NCI-H2081 treated with DMSO at 0.1 percent for 48 hours (cell line): Measurements from ENCODE around the gene OBSL1.

Experiments used
- DNase-seq: peaks from one replicate; lab custom pipeline; 2025; lab: John Stamatoyannopoulos, UW

OBSL1 gene

DNA sequence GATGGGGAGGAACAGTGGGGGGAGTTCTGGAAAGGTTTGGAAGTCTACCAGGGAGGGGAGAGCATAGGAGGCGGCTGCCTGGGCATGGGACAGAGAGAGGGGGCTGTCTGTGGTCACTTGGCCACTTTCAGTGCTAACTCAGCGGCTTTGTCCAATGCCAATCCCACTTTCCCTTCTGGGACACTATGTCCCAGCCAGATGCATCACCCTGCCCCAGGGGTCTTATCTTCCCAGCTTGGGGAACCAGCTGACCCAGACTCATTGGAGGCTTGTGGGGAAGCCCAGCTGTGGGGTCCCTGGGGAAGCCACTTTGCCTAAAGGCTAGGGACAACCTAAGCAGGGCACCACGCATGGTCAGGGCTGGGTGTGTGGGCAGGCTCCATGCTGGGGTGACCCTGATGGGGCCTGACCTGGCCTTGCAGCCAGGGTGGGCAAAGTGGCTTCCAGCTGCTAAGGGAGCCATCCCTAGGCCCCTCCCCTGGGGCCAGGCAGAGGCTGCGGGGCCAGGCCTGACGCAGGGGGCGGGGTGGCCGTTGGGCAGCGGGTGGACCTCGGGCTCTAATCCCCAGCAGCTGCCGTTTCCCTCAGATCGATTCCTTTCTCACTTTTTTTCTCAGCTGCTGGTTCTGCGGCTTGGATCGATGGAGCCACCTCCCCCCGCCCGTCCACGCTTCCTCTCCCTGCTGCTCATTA is 58.7 kb downstream of the OBSL1 start:
- no peak for DNase-seq

DNA sequence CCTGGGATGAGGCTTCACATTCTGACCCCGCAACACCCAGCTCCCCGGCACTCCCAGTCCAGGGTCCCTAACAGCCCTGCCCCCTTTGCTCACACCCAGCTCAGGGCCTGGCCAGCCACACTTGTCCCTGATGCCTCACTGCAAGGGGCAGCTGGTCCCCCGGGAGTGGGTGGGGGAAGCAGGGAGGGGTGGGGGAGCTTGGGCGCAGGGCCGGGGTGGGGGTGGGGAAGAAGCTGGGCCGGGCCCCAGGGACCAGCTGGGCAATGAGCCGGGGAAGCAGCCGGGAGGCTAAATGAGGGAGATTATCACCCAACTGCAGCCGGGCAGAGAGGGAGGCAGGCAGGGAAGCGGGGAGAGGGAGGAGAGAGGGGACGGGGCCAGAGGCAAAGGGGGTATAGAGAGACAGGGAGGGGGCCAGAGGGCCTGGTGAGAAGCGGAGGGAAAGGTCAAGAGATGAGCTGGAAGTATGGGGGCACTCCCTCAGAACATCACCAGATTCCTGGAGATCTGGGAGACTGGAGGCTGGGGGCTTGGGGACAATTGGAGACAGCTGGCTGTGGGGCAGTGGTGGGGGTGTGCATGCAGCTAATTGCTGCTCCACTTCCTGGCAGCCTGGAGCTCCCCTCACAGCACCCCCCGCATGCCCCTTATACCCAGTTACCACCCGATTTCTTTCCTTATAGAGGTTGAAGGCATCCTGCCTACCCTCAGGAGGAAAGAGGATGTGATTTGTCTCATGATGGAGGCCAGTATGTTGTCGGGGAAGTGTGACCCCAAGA is 59.6 kb downstream of the OBSL1 start:
- DNase-seq, result no peak

DNA sequence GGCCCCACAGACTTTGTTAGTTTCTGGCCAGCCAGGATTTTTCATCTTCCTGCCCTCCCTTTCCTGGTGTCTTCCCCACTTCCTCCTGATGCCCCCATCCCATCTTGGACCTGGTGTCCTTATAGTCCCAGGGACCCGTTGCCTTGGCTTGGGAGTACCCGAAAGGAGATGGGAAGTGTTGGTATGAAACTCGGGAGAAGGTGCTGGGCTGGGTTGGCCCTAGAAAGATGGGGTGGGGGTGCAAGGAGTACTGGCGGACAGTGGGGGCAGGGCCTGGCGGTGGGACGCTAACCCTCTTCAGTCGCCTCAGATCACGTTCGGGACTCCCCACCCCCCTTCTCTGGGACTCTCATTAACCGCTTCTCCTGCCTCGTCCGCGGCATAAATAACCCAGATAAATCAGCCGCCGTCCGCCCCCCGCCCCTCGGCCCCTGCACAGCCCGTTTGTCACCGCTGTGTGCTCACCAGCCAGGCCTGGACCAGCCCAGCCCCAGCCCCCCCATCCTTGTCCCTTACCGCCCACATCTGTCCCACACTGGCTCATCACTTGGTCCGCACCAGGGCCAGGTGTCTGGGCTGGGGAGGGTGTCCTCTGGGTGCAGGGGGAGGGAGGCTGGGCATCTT is 60.7 kb downstream of the OBSL1 start:
- no peak for DNase-seq

DNA sequence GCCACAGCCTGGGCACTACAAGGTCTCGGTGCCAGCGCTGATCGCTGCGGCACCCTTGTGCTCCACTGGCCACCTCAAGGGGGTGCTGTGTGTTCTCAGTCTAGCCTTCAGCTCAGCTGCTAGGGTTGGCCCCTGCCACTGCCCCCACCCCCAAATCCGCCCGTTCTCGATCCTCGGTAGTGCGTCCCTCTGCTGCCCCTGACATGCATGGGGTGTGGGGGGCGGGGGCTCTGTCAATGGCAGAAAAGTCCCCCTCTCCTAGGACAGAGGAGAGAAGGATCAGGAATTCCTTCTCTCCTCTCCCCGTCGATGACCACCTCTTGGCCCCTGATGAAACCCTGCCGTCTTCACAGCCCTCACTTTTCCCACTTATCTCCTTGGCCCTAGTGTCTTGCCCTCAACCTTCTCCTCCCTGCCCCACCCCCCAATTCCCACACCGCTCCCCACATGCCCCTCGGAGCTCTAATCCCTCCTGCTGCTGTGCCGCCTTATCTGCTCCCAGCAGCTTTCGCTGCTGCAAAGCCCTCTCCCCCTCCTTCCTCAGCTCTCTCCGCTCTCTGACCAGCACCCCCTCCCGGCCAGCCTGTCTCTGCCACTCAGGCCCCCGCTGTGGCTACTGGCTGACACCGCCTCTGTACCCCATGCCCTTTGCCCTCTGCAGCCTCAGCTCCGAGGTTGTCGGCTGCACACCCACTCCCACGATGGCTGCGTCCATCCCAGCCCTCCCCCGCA is 61.4 kb downstream of the OBSL1 start:
- no peak for DNase-seq

DNA sequence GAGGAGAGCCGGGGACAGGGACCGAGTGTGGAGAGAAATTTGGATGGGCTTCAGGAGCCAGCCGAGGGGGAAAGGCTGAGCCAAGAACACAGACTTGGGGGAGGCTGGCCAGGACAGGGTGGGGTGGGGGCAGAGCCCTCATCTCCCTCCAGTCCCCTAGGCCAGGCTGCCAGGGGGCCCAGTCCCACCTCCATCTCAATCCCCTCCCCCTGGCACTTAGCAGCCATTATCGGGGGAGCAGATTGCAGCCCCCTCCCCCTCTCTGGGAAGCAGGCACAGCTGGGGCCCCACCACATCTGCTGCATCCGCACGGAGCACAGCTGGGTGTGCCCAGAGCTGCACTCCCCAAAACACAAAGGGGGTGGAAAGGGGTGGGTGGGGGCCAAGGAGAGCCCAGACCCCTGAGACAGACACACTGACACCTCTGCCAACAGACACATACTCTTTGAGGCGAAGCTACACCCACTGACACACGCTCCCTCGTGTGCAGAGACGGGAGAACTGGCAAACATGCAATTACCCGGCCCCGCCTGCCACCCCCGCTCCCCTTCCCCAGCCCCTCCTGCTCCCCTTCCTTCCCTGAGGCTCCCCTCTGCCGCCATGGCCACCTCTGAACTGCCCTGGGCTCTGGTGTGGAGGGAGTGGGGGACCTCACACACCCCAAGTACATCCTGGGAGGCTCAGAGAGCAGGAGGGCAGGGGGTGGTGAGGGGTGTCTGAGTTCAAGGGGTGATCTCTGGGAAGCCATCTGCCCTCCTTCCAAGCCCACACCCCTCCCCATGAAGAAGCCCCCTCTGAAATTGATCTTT is 62.2 kb downstream of the OBSL1 start:
- no peak for DNase-seq

DNA sequence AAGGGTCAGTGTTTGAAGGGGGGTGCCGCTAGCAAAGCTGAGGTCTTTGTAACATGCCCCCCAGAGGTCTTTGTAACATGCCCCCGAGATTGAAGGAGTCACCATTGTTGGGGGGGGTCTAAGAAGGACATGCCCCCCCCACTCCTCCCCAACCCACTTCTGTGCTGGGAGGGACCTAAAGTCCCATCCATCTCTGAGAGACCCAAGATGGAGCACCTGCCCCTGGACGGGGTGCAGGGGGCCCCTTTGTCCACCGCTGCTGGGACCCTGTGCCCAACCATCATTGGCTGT is 63.0 kb downstream of the OBSL1 start:
- no peak for DNase-seq

DNA sequence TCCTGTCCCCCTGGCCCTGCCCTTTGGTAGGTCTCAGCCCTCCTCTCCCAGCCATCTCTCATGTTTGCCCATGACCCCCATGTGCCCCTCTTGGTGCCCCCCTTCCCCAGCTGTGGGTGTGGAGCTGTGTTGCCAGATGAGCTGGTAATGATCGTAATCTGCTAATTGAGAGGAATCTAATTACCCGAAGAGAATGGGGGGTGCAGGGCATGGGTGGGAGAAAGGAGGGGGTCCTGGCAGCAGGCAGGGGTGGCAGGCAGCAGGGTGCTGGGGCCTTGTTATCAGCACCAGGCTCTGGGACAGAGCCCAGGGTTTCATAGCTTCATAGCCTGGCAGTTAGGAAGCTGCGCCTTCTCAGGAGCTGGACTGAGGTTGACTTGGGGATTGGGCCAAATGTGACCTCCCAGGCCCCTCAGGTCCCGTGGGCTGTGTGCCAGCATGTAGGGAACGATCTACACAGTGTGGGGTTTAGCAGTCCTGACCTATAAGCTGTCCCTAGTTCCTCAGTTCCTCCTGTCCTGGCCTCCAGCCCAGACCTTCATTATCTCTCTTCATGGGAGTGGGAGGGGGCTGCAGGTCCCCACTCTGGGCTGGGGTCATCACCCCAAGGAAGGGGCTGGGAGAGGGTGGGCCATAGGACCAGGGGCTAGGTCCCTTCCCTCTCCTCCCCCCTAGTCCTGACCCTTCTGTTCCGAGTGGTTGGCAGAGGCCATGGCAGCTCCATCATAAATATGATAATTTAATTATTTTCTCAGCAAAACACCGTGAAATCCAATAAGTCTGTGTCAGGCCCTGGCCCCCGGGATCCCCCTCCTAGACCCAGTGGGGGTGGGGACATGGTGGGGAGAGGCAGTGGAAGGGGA is 63.5 kb downstream of the OBSL1 start:
- no peak for DNase-seq

DNA sequence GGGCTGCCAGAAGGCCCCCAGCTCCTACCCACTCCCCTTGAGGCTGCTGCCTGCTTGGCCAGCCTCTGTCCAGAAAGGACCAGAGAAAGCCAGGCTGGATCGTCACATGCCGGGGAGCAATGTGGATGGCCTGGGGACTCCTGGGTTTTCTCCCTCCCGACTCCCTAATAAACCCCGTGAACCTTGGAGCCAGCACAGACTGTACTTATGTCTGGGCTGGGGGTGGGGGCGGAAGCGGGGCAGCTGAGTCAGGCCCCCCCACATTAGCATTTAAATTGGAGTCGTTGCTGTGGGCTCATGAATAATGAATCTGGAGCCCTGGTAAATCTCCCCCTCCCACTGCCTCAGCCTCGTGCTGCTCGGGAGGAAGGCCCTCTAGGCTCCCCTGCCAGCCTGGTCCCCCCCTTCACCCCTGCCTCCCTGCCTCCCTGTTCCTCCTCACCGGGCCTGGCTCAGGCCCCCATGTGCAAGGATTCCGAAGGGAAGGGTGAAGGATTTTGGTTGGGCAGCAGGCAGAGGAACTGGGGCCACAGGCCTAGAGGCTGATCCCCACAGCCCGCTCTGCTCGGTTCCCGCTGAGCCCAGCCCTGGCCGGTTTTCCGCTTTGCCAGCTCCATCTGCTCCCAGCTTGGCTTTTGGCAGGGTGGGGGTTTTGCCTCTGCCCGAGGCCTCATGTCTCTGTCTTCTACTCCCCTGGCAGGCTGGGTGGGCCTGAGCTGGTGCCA is 64.4 kb downstream of the OBSL1 start:
- DNase-seq, result no peak

DNA sequence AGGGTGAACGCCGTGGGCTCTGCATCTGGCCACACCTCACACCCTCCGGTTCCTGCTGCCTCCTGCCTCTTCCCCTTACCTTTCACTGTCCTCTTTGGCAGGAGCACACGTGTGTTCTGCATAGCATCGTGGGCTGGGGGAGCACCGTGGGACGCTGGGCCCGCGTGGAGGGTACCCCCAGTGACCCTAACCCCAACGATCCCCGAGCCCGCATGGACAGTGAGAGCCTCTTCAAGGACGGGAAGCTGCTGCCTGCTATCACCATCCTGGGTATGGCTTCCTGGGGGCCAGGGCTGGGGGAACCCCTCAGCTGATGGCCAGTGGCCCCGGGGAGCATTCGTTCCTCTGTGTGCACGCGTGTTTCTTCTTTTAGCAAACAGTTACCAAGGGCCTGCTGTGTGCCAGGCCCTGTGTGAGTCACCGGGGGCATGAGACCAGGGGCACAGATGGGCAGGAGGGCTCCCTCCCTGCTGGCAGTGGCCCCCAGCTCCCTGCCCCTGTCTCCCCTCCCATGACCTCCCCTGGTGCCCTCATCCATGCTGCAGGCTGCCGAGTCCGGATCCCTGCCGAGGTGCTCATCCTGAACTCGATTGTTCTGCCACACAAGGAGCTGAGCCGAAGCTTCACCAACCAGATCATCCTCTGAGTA is 65.1 kb downstream of the OBSL1 start:
- DNase-seq, result no peak

DNA sequence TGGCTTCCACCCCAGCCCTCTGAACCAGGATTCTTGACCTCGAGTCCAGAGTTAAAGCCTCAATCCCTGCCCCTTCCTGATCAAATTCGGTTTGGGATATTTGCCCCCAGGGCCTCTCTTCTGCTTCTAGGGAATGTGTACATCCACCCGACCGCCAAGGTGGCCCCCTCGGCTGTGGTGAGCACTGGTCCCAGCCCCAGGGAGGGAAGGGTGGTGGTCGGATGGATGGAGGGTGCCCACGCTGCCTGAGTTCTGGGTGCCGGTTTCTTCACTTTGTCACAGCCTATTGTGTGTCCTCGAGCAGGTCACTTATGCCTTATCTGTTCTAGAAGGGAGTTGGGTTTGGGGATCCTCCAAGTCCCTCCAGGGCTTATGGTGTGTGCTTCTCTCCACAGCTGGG is 65.8 kb downstream of the OBSL1 start:
- no peak for DNase-seq

DNA sequence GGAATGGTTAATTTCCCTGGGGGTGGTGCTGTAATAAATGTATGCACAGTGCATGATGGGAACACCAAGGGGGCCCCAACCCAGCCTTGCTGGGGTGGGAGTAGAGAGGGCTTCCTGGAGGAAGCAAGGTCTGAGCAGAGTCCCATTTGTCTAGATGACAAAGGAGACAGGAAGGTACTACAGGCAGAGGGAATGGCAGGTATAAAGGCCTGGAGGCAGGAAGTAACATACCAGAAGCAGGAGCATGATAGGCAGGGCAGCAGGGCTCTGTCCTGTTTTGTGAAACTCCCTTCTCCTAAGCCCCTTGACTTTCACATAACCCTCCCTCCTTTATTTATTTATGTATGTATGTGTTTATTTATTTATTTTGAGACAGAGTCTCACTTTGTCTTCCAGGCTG is 68.7 kb downstream of the OBSL1 start:
- no peak for DNase-seq

DNA sequence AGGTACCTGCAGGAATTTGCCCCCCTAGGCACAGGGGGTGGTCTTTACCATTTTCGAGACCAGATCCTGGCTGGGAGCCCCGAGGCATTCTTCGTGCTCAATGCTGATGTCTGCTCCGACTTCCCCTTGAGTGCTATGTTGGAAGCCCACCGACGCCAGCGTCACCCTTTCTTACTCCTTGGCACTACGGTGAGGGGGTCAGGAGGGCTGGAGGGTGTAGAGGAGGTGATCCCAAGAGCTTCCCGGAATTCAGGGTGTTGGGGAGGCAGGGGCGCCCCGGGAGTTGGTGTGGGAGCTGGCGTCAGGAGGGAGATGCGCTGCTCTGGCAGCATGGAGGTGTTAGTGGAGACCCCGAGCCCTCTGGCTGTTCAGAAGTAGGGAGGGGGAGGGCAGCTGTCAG is 69.5 kb downstream of the OBSL1 start:
- no peak for DNase-seq
